ENCODE data around the gene BCAS3.

BCAS3 gene

DNA sequence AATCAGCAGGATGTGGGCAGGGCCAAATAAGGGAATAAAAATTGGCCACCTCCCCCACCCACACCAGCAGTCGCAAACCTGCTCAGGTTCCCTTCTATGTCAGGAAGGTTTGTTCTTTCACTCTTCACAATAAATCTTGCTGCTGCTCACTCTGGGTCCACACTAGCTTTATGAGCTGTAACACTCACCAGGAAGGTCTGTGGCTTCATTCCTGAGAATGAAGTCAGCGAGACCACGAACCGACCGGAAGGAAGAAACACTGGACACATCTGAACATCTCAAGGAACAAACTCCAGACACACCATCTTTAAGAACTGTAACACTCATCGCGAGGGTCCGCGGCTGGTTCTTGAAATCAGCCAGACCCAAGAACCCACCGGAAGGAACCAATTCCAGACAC lies 606.5 kb downstream of the BCAS3 start:
- POLR2A ChIA-PET = interaction anchor here (0.6 to 0.7 kb wide), 2 partner anchors 92 to 1883 kb away, joined by 3 read pairs; no protein-coding TSS in a partner anchor
- CTCF ChIA-PET = interaction anchor here (0.6 to 1.1 kb wide), 2 partner anchors 90 to 187 kb away, joined by 3 to 4 read pairs; no protein-coding TSS in a partner anchor
- Histone ChIP-seq H3K4me3 (ENCODE audit: control insufficient read depth in 1 of 7, extremely low read depth in 1 of 7, insufficient read depth in 4 of 7, low read depth in 2 of 7, low read length in 6 of 7) (no peak overlapping the region), H3K9me3 (ENCODE audit: control extremely low read depth in 1 of 5, control insufficient read depth in 4 of 5, insufficient read depth in 2 of 5, low read depth in 1 of 5, low read length in 4 of 5) (no peaks in the 10 kb centered on the region), H3K36me3 (ENCODE audit: control insufficient read depth in 4 of 4, insufficient read depth in 4 of 4, low read length in 3 of 4) (no peaks in the 10 kb centered on the region), H3K27me3 (replicated peaks in 2 of 5; ENCODE audit: control insufficient read depth in 4 of 5, insufficient read depth in 5 of 5, low read length in 4 of 5) (no peaks in the 10 kb centered on the region), H3K27ac (ENCODE audit: insufficient read depth in 1 of 2, low read depth in 1 of 2, low read length in 2 of 2, poor library complexity in 1 of 2, severe bottlenecking in 2 of 2) (no peak overlapping the region), H3K4me1 (ENCODE audit: control extremely low read depth in 1 of 4, control insufficient read depth in 4 of 4, insufficient read depth in 4 of 4, low read length in 3 of 4) (no peaks in the 10 kb centered on the region)
- DNase-seq = no peak
- WGBS (ENCODE audit: insufficient coverage) = 98% methylated on average over 6 of the region's 10 CpGs

GRCh38 chr17:61284746-61285145 lies 607.1 kb downstream of the BCAS3 start:
- Histone ChIP-seq H3K4me3 (ENCODE audit: control insufficient read depth in 1 of 7, extremely low read depth in 1 of 7, insufficient read depth in 4 of 7, low read depth in 2 of 7, low read length in 6 of 7) (no peak overlapping the region), H3K4me1 (ENCODE audit: control extremely low read depth in 1 of 4, control insufficient read depth in 4 of 4, insufficient read depth in 4 of 4, low read length in 3 of 4) (no peaks in the 10 kb centered on the region), H3K36me3 (ENCODE audit: control insufficient read depth in 4 of 4, insufficient read depth in 4 of 4, low read length in 3 of 4) (no peaks in the 10 kb centered on the region), H3K9me3 (ENCODE audit: control extremely low read depth in 1 of 5, control insufficient read depth in 4 of 5, insufficient read depth in 2 of 5, low read depth in 1 of 5, low read length in 4 of 5) (no peaks in the 10 kb centered on the region), H3K27ac (ENCODE audit: insufficient read depth in 1 of 2, low read depth in 1 of 2, low read length in 2 of 2, poor library complexity in 1 of 2, severe bottlenecking in 2 of 2) (no peak overlapping the region), H3K27me3 (replicated peaks in 2 of 5; ENCODE audit: control insufficient read depth in 4 of 5, insufficient read depth in 5 of 5, low read length in 4 of 5) (no peaks in the 10 kb centered on the region)
- WGBS (ENCODE audit: insufficient coverage) = 86% methylated on average over 1 of the region's 1 CpG
- POLR2A ChIA-PET = interaction anchor here (0.7 kb wide), 1 partner anchor 1882 kb away, joined by 3 read pairs; no protein-coding TSS in a partner anchor
- no peak for DNase-seq
- CTCF ChIA-PET = interaction anchor here (1.1 kb wide), 1 partner anchor 90 kb away, joined by 4 read pairs; no protein-coding TSS in a partner anchor

DNA sequence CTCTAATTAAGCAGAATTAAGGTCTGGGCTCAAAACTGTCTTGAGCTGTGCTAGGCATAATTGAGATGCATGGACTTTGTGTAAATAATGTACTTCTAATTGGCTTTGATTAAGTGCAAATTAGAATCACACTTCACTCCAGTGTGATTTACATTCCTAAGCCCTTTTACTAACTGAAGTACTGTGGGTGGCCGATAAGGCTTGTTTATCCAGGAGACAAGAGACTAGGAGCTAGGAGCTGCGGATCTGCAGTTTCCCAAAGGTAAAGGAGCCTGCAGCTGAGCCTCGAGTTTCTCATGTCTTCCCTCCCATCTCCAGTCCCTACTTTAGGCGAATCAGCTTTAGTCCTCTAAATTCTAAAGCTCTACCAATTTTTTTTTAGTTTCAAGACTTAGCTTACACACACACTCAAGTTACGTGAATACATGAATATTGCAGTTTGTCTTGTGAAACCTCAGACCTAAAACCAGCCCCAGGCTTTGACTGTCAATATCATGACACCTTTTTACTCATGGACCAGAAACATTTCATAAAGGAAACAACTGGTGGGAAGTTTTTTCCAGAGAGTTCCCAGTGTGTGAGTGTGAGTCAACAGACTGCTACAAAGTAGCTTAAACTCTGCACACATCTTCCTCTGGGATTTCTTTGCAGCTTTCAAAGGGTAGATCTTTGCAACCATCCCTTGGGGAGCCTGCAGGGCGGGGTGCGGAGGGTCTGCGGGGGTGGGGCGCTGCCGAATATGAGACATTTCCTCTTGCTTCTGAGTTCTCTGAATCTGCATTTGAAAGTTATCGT lies 608.1 kb downstream of the BCAS3 start:
- ChIA-PET POLR2A (interaction anchor here (0.6 kb wide), 1 partner anchor 110 kb away, joined by 4 read pairs; no protein-coding TSS in a partner anchor), CTCF (no interaction called here)
- WGBS (ENCODE audit: insufficient coverage) = 84% methylated on average over 11 of the region's 11 CpGs
- H3K4me1 ChIP-seq (ENCODE audit: control extremely low read depth in 1 of 4, control insufficient read depth in 4 of 4, insufficient read depth in 4 of 4, low read length in 3 of 4) = no peaks in the 10 kb centered on the region
- no peak overlapping the region for H3K4me3 ChIP-seq (ENCODE audit: control insufficient read depth in 1 of 7, extremely low read depth in 1 of 7, insufficient read depth in 4 of 7, low read depth in 2 of 7, low read length in 6 of 7)
- no peak overlapping the region for H3K27ac ChIP-seq (ENCODE audit: insufficient read depth in 1 of 2, low read depth in 1 of 2, low read length in 2 of 2, poor library complexity in 1 of 2, severe bottlenecking in 2 of 2)
- H3K36me3 ChIP-seq (ENCODE audit: control insufficient read depth in 4 of 4, insufficient read depth in 4 of 4, low read length in 3 of 4) = no peaks in the 10 kb centered on the region
- no peaks in the 10 kb centered on the region for H3K9me3 ChIP-seq (ENCODE audit: control extremely low read depth in 1 of 5, control insufficient read depth in 4 of 5, insufficient read depth in 2 of 5, low read depth in 1 of 5, low read length in 4 of 5)
- DNase-seq = no peak
- no peaks in the 10 kb centered on the region for H3K27me3 ChIP-seq (replicated peaks in 2 of 5; ENCODE audit: control insufficient read depth in 4 of 5, insufficient read depth in 5 of 5, low read length in 4 of 5)

- no peak for DNase-seq
- CTCF ChIA-PET = no interaction called here
- Histone ChIP-seq H3K4me3 (ENCODE audit: control insufficient read depth in 1 of 7, extremely low read depth in 1 of 7, insufficient read depth in 4 of 7, low read depth in 2 of 7, low read length in 6 of 7) (no peak overlapping the region), H3K9me3 (ENCODE audit: control extremely low read depth in 1 of 5, control insufficient read depth in 4 of 5, insufficient read depth in 2 of 5, low read depth in 1 of 5, low read length in 4 of 5) (no peaks in the 10 kb centered on the region), H3K36me3 (ENCODE audit: control insufficient read depth in 4 of 4, insufficient read depth in 4 of 4, low read length in 3 of 4) (no peaks in the 10 kb centered on the region), H3K27me3 (replicated peaks in 2 of 5; ENCODE audit: control insufficient read depth in 4 of 5, insufficient read depth in 5 of 5, low read length in 4 of 5) (no peaks in the 10 kb centered on the region), H3K27ac (ENCODE audit: insufficient read depth in 1 of 2, low read depth in 1 of 2, low read length in 2 of 2, poor library complexity in 1 of 2, severe bottlenecking in 2 of 2) (no peak overlapping the region), H3K4me1 (ENCODE audit: control extremely low read depth in 1 of 4, control insufficient read depth in 4 of 4, insufficient read depth in 4 of 4, low read length in 3 of 4) (no peaks in the 10 kb centered on the region)
- WGBS (ENCODE audit: insufficient coverage) = 90% methylated on average over 9 of the region's 9 CpGs
- POLR2A ChIA-PET = interaction anchor here (0.6 kb wide), 1 partner anchor 111 kb away, joined by 4 read pairs; no protein-coding TSS in a partner anchor
Observed at GRCh38 chr17:61286449-61286848, 608.8 kb downstream of the BCAS3 start.

- 94% methylated on average over 4 of the region's 10 CpGs for WGBS (ENCODE audit: insufficient coverage)
- Histone ChIP-seq H3K4me1 (ENCODE audit: control extremely low read depth in 1 of 4, control insufficient read depth in 4 of 4, insufficient read depth in 4 of 4, low read length in 3 of 4) (no peaks in the 10 kb centered on the region), H3K27ac (ENCODE audit: insufficient read depth in 1 of 2, low read depth in 1 of 2, low read length in 2 of 2, poor library complexity in 1 of 2, severe bottlenecking in 2 of 2) (no peak overlapping the region), H3K4me3 (ENCODE audit: control insufficient read depth in 1 of 7, extremely low read depth in 1 of 7, insufficient read depth in 4 of 7, low read depth in 2 of 7, low read length in 6 of 7) (no peak overlapping the region), H3K36me3 (ENCODE audit: control insufficient read depth in 4 of 4, insufficient read depth in 4 of 4, low read length in 3 of 4) (no peaks in the 10 kb centered on the region), H3K27me3 (replicated peaks in 2 of 5; ENCODE audit: control insufficient read depth in 4 of 5, insufficient read depth in 5 of 5, low read length in 4 of 5) (no peaks in the 10 kb centered on the region), H3K9me3 (ENCODE audit: control extremely low read depth in 1 of 5, control insufficient read depth in 4 of 5, insufficient read depth in 2 of 5, low read depth in 1 of 5, low read length in 4 of 5) (no peaks in the 10 kb centered on the region)
- DNase-seq = no peak
- POLR2A ChIA-PET = no interaction called here
- CTCF ChIA-PET = interaction anchor here (0.8 kb wide), 1 partner anchor 10 kb away, joined by 3 read pairs; no protein-coding TSS in a partner anchor
Observed at GRCh38 chr17:61289408-61290385, 612.0 kb downstream of the BCAS3 start.

DNA sequence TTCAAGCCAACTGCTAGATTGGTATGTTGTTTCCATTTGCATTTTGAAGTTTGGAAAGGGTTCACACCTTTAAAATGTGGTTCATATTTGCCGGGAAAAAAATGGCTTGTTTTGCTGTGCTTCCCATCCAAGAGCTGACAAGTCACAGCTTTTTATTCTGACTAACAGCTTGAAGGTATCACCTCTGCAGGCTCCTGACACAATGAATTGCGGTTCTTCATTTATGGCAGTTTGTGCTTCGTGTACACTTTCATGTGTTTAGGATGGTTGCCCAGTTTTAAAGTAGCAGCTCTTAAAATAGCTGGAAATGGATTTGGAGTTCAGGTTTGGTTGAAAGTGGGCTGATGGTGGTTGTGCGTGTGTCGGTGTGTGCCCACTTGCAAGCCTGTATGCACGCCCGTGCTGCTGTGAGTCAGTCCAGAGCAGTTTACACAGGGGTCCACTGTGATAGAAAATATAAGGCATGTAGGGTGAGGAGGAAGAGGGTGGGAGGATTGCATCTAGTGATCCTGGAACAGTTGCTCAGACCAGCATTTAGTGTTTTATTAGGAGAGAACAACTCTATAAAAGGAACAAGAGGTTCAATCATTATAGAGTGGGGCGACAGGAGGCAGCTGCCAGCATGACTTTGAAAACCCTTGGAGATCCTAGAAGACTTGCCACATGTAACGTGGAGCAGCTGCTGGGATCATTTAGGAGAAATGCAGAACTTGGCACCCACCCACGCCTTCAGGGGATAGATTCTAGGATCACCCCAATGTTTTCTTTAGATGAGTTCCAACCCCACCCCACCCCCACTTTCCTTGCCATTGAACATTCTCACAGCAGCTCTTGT lies 614.0 kb downstream of the BCAS3 start:
- H3K36me3 ChIP-seq (ENCODE audit: control insufficient read depth in 4 of 4, insufficient read depth in 4 of 4, low read length in 3 of 4) = no peaks in the 10 kb centered on the region
- POLR2A ChIA-PET = no interaction called here
- 97% methylated on average over 9 of the region's 10 CpGs for WGBS (ENCODE audit: insufficient coverage)
- H3K4me3 ChIP-seq (ENCODE audit: control insufficient read depth in 1 of 7, extremely low read depth in 1 of 7, insufficient read depth in 4 of 7, low read depth in 2 of 7, low read length in 6 of 7) = no peak overlapping the region
- no peak overlapping the region for H3K27ac ChIP-seq (ENCODE audit: insufficient read depth in 1 of 2, low read depth in 1 of 2, low read length in 2 of 2, poor library complexity in 1 of 2, severe bottlenecking in 2 of 2)
- H3K27me3 ChIP-seq (replicated peaks in 2 of 5; ENCODE audit: control insufficient read depth in 4 of 5, insufficient read depth in 5 of 5, low read length in 4 of 5) = no peaks in the 10 kb centered on the region
- no peak for DNase-seq
- CTCF ChIA-PET = interaction anchor here (1.2 kb wide), 1 partner anchor 117 kb away, joined by 3 read pairs; no protein-coding TSS in a partner anchor
- H3K9me3 ChIP-seq (ENCODE audit: control extremely low read depth in 1 of 5, control insufficient read depth in 4 of 5, insufficient read depth in 2 of 5, low read depth in 1 of 5, low read length in 4 of 5) = no peaks in the 10 kb centered on the region
- H3K4me1 ChIP-seq (ENCODE audit: control extremely low read depth in 1 of 4, control insufficient read depth in 4 of 4, insufficient read depth in 4 of 4, low read length in 3 of 4) = no peaks in the 10 kb centered on the region

Data from common myeloid progenitor, CD34-positive (primary cell).